ENCODE data around the gene HINT3.
"Not testable (repeated sequence)": the region's sequence is repeated elsewhere in the genome, so short reads cannot be mapped to it uniquely, and the experiment has no call there.

HINT3 gene

DNA sequence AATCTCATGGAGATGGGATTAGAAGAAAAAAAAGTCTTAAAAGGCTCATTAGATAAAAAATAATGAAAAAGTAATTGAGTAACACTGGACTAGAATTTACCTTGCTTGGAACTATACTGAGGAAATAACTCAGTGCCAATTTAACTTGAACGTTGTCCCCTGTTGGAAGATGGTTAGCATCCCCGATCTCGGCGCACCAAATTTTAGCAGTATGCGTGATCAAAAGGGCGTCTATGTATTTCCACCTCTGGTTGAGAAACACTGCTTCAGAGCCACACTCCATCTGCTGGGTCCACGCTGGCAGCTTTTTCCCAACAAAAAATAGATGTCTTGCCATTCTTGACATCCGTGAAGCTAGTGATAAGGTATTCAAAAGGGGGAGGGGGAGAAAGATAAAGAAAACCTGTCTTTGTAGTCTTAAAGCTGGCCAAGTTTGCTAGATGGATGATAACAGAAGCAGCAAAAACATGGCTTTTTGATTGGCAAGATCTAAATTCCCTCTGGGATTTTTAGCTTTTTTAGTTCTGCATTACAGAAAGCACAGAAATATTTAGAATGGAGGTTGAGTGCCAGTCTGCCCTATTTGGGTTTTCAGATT is 6.4 kb downstream of the HINT3 start:
- no peak for DNase-seq (ENCODE audit: low read depth)

- DNase-seq (ENCODE audit: low read depth): no peak
These were observed 7.2 kb downstream of the HINT3 start for GRCh38 chr6:125963817-125964216.

- no peak for DNase-seq (ENCODE audit: low read depth)
These were observed 10.0 kb downstream of the HINT3 start for GRCh38 chr6:125966569-125966968.

GRCh38 chr6:125968493-125968892 is 11.9 kb downstream of the HINT3 start:
- no peak for DNase-seq (ENCODE audit: low read depth)

DNA sequence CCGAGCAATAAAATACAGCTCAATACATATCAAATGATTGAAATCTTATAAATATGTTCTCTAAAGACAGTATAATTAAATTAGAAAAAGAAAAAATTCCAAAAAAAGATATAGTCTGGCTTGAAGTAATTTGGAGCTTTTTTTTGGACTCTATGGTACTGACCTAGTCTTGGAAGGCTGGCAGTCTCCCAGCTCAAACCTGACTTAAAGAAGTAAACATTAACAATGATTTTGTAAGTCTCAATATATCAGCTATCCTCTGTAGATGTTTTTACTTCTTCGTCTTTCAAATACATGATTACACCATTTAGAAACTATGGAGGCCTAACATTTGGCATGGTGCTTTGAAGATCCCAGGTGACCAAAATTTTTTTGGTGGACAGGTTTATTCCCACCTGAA is 14.2 kb downstream of the HINT3 start:
- no peak for DNase-seq (ENCODE audit: low read depth)

GRCh38 chr6:125972478-125972877 is 15.9 kb downstream of the HINT3 start:
- DNase-seq (ENCODE audit: low read depth): not testable (repeated sequence)

DNA sequence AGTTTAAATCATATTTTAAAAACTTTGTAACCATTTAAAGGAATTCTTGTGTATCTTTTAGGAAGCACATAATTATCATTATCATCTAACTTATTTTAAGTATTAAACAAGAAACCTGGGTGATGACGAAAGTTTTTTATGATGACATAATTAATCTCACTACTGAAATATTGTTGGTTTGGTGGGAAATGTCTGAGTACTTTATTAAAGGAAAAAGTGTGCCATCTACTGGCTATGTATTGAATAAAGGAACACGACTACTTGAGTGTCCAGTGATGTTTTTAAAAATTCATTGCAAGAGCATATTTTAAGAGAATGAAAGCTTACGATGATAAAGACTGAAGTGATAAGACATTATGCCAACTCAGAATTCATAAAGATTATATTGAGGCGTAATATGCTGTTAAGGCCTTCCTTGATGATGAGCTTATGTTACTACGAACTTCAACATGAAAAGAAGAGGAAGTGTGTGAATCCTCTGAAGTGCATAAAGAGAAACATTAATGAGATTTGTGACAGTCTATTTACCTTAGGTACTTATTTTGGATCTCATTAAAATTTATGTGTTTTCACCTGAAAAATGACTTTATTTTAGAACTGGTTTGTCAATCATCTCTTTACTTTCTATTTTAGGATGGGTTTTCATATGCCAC is 17.8 kb downstream of the HINT3 start:
- DNase-seq (ENCODE audit: low read depth): peak; percentile 54

DNA sequence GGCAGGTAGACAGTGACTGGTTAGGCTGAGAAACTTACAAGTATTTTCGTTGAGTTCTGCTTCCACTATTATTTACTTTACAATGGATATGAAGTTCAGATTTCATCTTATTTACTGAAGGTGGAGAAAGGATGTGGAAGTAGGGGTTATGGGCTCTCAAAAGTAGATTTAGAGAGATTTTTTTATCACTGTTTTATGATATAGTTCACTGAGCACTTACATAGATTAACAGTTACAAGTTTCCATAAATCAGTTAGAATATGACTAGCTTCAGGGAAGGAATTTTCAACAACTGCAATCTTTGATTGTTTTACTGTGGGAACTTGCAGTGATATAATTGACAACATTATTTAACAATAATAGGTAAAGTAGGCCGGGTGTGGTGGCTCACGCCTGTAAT is 22.5 kb downstream of the HINT3 start:
- DNase-seq (ENCODE audit: low read depth): no peak

DNA sequence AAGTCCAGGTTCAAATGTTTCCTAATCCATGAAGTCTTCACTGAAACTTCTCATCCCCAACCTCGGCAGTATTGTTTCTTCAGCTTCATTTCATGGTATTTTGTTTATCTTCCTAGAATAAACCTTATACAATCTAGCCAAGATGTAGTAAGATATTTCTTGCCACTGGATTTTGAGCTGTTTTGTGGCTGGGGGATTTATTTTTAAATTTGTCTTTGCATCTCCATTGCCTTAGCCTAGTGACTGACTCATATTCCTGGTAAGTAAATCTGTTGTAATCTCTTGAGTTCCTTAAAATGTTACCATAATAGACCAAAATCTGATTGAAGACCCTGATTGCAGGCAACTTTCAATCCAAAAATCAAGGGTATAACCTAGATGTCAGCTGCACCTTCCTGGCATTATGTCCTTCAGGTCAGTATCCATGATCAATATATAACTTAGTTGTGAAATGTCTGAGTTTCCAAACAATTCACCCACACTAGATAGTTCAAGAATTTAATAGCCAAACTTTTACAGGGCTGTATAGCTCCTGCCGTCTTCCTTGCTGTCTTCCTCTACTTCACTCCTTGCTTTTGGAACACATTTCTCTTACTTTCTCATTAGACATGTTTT is 25.1 kb downstream of the HINT3 start:
- no peak for DNase-seq (ENCODE audit: low read depth)

DNA sequence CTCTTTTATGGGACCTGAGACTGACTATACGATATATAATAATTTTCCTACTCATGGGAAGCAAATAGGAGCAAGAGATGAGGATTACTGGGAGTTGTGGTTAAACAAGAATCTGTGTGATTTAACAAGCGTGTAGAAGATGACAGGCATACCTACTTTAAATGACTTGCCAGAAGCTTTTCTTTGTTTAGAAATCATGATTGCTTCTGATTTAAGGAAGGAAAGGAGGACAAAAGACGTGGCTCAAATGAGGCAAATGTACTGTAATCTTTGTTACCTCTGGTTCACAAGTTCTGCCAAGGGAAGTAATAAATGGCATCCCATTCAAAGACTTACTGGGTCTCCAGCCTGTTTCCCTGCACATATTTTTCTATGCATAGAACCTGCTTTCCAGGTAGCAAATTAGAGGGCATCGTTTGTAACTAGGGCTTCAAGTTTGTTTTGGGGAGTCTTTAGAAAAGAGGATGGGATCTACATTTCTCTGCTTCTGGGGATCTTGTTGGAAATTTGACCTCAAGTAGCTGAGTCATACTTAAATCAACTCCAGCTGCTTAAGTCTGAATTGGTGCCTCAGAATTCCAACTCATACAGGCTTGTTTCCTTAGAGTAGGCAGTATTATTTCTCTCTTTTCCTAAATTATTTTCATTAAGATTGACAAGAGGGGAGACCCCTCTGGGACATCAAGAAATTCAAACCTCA is 26.8 kb downstream of the HINT3 start:
- DNase-seq (ENCODE audit: low read depth): peak; percentile 79

GRCh38 chr6:125984311-125984710 is 27.7 kb downstream of the HINT3 start:
- peak; percentile 21 for DNase-seq (ENCODE audit: low read depth)

DNA sequence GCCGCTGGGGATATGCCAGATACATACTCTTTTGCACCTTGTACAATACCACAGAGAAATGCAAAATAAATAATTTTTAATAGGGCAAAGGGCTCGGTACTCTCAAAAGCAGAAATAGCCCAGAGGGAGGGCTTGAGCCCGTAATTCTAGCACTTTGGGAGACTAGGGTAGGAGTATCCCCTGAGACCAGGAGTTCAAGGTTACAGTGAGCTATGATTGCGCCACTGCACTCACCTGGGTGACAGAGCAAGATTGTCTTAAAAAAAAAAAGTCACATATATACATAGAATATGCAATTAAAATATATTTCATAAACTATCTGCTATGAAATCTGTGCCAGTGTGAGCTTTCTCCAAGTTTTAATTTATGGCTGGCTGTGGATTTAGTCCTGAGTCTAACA is 29.0 kb downstream of the HINT3 start:
- DNase-seq (ENCODE audit: low read depth): no peak

DNA sequence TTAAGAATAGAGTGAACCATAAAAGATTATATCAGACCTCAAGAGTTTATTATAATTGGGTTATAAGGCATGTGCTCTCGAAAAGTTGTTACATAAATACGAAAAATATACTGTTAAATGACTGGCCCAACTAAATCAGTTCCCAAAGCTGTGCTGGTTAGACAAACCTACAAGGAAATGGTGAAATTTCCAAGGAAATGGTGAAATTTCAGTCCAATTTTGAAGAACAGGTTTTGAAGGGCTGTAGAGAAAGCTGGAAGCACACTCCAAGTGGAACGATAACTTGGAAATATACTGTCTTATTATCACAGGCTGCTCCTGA is 29.4 kb downstream of the HINT3 start:
- no peak for DNase-seq (ENCODE audit: low read depth)

GRCh38 chr6:125986301-125987025 is 29.9 kb downstream of the HINT3 start, which contains the start of gene TRMT11:
TSS of gene TRMT11 (plus strand) at chr6:125986540. CDS start at chr6:125986551, 11 bp downstream.
- peak; percentile 75 for DNase-seq (ENCODE audit: low read depth)

GRCh38 chr6:125987026-125987617 is 30.6 kb downstream of the HINT3 start:
- no peak for DNase-seq (ENCODE audit: low read depth)

- DNase-seq (ENCODE audit: low read depth): no peak
These were observed 31.7 kb downstream of the HINT3 start for GRCh38 chr6:125988280-125988679.

GRCh38 chr6:125989631-125990030 is 33.1 kb downstream of the HINT3 start:
- no peak for DNase-seq (ENCODE audit: low read depth)

- no peak for DNase-seq (ENCODE audit: low read depth)
These were observed 35.1 kb downstream of the HINT3 start for GRCh38 chr6:125991653-125992052.

GRCh38 chr6:125994670-125995488 is 38.3 kb downstream of the HINT3 start:
- DNase-seq (ENCODE audit: low read depth): no peak

DNA sequence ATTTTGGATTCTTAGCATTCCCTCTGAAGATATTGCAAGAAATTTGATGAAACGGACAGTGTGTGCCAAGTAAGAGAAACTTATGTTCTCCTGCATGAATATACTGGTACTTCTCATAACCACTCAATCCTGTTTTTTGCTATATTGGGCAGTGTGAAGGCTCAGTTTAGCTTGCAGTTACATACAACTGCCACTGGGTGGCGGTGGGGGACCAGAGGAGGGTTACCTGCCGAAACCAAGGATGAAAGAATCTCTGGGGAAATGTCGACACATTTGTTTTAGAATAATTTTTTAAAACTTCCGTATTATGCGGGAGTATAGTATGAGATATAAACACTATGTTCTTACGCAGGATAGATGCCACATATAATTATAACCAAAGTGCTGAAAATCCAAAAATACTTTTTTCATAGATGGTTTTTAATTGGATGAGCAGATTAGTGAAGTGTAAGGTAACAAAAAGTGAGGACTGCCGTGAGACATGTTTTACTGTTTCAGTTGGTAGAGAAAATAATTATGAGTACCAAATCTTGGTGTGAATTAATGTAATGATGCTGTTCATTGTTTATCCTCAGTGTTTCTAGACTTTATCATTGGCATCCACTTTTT is 39.5 kb downstream of the HINT3 start:
- peak; percentile 43 for DNase-seq (ENCODE audit: low read depth)

Data from stromal cell of bone marrow (primary cell).